CD4-positive, alpha-beta T cell treated with Interleukin-4 for 1 hour (primary cell): Measurements from ENCODE around the gene TMEM168.
A peak's percentile ranks its signal among the peaks of the same experiment; 100 is the strongest.
"Not testable (repeated sequence)": the region's sequence is repeated elsewhere in the genome, so short reads cannot be mapped to it uniquely, and the experiment has no call there.

Source experiments
- DNase-seq, 2 donors: peaks; one replicate each; pipeline ENCODE4 v3.0.0-alpha.2; 2020 to 2022

Gene TMEM168

DNA sequence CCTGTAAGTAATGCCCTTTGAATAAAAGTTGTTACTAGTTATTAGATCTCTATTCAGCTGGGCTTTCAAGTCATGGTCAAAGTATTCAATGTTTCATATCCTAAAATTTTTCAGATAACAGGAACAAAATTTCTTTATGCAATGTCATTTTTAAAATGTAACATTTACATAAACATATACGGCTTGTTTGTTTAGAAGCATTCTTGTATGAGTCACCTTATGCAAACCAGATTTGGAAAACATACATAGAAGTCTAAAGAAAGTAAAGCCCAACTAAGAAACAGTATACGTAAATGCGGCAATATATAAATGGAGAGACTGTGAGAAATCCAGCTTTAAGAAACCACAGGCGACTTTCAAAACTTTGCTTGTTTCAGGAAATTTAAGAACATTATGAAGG, 10.5 kb downstream of the TMEM168 start:
- no peak for DNase-seq

DNA sequence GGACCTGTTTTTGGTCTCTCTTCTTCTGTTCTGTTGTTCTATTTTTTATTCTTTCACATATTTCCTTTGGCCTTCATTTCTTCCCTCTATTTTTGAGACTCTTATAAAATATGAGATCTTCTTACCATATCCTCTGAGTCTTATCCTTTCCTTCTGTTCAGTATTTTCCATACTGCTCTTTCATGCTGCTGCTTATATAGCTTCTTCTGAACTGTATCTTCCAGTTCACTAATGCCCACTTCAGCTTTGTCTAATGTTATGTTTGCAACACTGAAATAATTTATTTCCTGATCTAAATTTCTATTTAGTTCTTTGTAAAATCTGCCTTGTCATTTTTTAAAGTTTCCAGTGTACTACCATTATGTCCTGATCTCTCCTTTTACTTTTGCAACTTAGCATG, 12.8 kb downstream of the TMEM168 start:
- DNase-seq, result no peak

DNA sequence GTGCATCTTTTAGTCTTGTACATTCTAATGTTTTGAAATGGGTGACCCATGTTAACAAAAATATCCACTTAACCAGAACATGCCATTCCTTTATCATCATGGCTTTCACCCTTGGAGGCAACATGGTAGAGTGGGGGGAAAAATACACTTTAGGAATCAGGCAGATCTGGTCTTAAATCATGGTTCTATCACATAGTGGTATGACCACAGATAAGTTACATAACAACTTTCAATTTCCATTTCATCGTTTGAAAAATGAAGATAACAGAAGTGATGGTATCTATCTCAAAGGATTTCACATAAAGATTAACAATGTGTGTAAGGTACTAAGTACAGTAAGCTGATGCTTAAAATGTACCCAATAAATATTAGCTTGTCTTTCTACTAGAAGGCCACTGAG, 19.0 kb downstream of the TMEM168 start:
- no peak for DNase-seq

DNA sequence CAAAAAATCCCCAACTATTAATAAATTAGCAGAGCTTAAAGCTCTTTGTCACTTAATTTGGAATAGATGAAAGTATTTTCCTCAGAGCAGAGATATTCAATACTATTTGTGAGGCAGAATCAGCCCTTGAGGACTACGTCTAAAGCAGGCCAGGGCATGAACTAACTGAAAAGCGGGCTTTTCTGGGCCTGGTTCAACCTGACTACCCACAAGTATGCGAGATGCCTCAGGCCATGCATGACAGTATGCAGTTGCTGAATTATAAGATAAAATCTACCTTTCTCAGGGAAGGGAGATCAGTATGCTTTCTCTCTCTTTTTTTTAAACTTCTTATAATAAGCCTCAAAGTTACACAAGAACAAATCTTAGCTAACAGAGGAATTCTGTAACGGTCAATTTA, 20.1 kb downstream of the TMEM168 start:
- no peak for DNase-seq

DNA sequence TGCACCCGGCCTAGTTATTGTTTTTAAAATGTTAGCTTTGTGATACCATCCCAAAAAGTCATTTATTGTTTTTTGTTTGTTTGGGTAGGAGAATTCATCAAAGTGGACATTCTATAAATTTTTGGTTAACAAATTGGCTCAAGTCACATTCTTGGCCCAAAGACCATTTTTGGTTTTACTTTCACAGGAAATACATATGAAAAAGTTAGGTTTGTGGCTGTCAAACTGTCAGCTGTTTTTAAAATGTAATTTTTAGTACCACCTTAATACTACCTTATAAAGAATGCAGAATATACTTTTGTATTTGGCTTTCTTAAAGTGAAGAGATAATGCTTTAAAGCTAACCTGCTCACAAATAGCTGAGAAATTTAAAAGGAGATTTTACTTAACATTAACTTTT, 25.1 kb downstream of the TMEM168 start:
- peak in 1 of 2 donors; percentile 12 for DNase-seq

DNA sequence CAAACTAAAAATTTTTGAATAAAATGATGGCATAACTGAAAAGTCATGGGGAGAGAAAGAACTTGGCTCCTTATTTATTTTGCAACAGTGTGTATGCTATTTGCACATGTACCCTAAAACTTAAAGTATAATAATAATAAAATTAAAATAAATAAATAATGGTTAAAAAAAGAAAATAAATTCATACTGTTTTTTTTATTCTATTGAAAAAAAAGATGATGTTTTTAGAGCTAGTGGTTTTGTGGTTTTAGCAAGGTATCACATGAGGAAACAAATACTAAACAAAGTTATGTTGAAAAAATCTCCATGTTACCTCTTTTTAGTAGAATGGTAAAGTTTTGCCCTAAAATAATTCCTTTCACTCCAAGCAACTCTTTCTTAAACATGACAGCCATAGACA, 26.2 kb downstream of the TMEM168 start:
- peak in 1 of 2 donors; percentile 7 for DNase-seq

DNA sequence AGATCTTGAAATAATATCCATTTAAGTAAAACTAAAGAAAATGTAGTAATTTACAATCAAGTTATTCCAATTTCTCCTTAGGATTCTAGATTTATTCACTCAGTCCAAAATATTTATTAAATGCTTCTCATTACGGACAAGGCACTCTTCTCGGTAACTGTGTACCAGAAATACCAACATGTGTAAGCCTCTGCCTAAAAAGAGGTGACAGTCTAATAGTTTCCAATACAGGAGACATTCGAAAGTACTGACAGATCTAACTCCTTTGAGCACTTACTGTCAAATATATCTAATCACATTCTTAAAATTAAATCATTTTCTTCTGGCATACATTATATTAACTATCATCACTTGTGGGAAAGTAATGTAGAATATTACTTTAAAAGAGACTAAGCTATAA, 26.9 kb downstream of the TMEM168 start:
- no peak for DNase-seq

DNA sequence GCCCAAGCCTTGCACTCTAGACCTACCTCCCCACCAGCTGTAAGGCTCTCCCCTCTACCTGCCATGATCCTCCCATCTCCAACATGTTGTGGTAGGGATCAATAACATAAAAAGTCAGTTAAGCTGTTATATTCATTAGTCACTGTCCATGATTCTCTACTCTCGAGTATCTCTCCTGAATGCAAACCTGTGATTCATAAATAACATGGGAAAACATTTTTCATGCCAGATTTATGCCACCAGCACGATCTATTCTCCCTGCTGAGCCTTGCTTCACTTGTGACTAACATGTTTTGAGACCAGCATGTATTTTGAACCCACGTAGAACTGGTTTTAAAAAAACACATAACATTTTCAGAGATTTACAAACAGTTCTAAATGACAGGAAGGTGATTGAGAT, 30.3 kb downstream of the TMEM168 start:
- no peak for DNase-seq

DNA sequence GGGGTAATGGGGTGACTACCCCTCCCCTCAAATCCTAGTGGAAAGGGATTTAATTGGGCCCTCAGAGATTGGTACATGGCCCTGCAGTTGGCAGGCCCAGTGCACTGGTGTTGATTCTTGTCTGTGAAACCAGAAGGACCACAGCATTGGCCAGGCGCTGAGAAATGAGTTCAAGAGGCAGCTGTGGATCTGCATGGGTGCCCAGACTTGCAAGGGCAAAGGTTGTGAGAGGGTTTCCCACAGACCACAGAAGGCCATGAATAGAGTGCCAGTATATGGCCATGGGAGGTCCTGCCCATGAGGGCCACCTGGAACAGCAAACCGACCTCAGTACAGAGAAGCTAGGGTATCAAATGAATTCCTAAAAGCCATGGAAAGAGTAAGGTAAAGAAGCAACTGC, 32.9 kb downstream of the TMEM168 start:
- DNase-seq, result no peak

DNA sequence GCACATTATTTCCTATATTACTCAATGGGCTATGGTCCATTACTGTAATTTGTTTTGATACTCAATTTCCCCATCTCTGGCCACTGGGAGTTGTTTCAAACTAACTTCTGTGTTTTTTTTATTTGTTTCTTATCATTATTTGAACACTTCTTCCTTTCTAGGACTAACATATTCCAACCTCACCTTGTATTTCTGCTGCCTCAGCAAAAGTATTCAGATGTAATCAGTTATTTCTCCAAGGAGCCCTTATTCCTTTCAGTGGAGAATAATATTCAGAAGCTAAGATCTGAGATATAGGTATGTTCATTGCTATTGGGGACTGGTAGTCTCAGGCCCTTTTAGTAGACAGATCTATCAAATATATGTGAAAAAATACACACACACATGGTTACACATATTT, 36.9 kb downstream of the TMEM168 start:
- no peak for DNase-seq

DNA sequence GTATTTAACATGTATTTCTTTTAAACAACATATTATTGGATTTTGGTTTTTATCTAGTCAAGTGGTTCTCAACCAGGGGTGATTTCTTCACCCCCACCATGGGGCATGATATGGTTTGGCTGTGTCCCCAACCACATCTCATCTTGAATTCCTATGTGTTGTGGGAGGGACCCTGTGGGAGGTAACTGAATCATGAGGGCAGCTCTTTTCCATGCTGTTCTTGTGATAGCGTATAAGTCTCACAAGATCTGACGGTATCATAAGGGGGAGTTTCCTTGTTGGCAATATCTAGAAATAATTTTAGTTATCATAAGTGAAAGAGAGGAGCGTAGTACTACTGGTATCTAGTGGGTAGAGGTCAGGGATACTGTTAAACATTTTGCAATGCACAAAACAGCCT, 37.6 kb downstream of the TMEM168 start:
- DNase-seq, result no peak

DNA sequence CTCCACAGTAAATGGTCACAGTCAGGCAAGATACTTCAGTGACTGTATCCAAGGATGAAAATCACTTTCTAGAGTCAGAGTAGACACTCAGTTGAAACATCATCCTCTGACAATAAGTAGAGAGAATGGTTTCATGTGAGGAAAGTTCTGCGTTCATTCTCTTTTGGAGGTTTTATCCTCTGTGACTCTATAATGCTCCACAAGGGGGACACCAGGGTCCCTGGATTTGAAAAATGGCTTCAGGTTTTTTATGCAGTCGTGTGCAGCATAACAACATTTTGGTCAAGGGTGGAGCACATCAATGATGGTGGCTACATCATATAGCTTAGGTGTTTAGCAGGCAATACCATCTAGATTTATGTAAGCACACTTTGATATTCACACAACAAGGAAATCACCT, 40.4 kb downstream of the TMEM168 start:
- DNase-seq, result no peak

DNA sequence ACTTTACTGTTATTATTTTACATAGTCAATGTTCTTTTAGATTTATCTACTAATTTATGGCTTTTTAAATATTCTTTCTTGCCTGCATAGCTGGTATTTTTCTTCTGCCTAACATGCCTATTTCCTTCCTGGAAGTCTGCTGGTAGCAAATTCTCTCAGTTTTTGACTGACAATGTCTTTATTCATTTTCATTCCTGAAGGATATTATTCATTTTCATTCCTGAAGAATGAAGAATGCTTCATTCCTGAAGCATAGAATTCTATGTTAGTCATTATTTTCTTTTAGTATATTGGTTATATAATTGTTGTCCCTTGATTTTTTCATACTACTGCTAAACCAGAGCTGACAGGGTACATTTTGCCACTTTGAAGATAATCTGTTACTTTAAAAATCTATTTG, 41.8 kb downstream of the TMEM168 start:
- no peak for DNase-seq

DNA sequence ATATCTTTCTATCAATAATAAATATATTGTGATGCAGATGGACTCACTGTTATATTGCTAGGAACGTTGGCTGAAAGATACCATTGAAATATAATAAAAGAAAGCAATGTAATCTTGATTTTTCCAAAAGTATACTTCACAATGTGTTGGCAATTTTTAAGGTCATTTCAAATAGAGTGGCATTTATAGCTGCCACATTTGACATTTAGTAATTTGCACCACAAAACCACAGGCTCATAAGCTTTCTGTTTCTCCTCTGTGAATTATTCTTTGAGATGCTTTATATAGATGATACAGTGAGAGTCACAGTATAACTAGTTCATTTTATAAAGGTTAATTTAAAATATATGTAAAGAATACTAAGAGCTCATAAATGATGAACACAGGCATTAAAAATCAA, 44.6 kb downstream of the TMEM168 start:
- DNase-seq, result no peak

DNA sequence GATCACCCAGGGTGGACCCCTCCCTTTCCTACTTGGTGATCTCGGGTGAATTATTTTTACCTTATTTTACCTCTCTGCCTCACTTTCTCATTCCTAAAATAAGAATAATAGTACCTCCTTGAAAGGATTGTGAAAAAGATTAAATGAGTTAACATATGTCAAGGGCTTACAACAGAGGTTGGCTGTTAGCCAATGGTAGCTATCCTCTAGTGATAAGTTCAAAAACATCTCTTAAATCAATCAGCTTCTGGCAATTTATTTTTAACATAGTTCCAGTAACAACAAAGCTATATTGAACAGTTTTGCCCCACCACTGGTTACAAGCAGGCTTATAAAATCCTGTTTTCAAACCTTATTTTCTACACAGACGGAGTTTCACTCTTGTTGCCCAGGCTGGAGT, 45.4 kb downstream of the TMEM168 start:
- no peak for DNase-seq

DNA sequence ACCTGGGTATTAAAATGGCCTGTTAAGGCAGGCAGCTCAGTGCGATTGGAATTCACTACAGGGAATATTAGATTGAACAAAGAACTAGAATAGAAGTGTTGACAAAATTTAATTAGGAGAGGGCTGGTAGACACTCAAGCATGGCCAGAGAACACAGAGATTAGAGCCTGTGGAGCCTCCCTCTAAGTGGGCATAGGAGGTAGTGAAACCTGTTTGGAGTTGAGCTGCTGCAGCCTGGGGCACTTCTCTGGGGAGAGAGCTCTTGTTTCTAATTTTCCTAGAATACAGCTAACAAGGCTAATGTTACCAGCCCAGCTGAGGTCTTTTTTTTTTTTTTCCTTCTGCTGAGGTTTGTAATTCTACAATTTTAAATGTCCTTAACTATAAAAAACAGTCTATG, 46.4 kb downstream of the TMEM168 start:
- DNase-seq, result no peak

DNA sequence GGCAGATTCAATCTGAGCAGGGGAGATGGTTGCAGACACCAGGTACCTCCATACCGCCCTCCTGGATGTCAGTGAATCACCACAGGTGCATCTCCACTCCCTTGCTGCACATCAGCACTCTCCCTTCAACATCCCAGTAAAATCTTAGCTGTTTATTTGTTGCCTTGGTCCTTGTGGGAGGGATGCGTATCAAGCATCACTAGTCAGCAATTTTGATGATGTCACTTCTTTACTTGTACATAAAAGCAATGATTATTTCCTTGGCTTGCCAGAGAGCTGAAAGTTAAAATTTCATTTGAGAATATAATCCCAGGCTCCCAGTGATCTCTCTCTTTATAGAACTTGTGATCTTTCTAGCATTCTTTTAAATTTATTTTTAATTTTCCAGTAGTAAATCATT, 49.5 kb downstream of the TMEM168 start:
- no peak for DNase-seq

DNA sequence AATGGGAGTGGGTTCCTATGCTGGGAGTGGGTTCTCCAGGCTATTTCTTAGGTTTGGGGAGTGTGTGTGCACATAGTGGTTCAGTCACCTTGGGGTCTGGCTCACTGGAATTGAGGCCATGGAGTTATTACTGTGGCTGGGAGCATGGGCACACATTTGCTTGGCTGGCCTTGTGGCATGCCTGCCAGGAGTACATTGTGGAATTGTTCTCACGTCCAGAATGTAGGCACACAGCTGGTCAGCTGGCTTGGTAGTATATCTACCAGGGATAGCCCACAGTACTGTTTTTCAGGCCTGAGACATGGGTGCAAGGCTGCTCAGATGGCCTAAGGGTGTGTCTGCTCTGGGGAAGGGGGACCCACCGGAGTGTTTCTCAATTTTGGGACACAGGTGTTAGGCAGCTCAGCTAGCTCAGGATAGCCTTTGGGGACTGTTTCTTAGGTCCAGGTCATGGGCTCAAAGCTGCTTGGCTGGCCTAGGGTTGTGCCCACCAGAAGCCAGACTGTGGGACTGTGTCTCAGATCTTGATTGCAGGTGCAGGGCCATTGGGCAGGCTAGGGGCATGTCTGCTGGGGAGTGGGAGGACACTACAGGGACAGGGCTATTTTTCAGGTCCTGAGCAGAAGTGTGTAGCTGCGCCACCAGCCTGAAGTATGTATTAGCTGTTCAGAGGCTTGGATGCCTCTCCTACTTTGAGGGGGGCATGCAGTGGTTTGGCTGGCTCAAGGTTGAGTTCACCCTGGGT, 50.6 kb downstream of the TMEM168 start:
- no peak for DNase-seq

DNA sequence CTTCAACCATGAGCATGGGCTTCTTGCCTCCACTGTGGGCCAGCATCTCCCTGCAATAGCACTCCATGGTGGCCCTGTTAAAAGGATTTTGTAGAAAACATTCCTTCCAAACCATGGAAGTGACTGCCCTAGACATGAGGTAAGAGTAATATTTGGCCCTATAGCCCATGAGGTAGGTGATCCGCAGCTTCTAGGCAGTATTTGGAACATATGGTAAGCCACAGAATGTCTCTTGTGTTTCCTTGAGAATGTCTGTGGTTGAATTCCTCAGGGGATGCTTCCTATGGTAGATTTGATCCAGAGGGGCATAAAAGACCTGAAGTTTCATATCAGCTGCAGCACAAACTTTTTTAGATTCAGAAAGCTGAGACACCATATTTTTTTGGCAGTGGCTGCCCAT, 54.9 kb downstream of the TMEM168 start:
- no peak for DNase-seq

DNA sequence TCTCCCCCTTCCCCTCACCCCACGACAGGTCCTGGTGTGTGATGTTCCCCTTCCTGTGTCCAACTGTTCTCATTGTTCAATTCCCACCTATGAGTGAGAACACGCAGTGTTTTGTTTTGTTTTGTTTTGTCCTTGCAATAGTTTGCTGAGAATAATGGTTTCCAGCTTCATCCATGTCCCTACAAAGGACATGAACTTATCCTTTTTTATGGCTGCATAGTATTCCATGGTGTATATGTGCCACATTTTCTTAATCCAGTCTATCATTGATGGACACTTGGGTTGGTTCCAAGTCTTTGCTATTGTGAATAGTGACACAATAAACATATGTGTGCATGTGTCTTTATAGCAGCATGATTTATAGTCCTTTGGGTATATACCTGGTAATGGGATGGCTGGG, 58.9 kb downstream of the TMEM168 start:
- DNase-seq, result not testable (repeated sequence)

DNA sequence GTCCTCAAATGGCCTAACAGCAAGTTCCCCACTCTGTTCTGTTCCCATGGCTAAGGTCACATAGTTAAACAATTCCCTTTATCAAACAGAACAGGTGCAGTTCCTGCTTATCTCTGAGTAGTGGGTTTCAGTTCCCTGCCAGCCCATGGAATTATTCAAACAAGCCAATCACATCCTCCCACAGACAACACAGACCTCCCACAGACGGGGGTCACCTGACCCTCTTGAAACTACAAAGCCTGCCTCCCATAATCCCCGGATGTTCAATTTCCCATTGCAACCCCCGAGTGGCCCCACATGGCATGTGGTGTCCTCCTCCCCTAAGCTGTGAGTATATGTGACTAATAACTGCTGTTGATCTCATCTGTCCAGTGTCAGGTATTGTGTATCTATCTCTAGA, 64.1 kb downstream of the TMEM168 start:
- DNase-seq, result no peak

DNA sequence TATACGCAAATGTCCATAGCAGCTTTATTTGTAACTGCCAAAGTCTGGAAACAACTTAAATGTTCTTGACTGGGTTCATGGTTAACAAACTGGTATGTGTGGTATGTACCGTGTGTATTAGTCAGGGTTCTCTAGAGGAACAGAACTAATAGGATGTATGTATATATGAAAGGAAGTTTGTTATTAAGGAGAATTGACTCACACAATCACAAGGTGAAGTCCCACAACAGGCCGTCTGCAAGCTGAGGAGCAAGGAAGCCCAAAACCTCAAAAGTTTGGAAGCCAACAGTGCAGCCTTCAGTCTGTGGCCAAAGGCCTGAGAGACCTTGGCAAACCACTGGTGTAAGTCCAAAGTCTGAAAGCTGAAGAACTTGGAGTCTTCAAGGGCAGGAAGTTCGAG, 66.8 kb downstream of the TMEM168 start:
- DNase-seq, result no peak

DNA sequence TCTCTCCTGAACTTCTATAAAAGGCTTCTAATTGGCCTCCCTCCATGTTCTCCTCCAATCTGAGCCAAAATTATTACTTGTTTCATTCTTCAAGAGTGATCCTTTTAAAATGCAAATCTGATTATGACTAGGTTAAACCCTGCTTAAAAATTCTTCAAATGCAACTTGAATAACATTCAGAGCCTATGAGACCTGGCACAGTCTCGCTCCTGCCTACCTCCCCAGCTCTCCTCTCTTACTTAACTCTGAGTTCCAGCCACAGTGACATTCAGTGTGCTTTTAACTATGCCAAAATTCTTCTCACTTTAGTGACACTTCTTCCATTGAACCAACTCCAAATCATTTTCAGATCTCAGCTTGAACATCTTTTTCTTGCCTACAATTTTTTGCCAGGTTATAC, 68.8 kb downstream of the TMEM168 start:
- DNase-seq, result no peak

DNA sequence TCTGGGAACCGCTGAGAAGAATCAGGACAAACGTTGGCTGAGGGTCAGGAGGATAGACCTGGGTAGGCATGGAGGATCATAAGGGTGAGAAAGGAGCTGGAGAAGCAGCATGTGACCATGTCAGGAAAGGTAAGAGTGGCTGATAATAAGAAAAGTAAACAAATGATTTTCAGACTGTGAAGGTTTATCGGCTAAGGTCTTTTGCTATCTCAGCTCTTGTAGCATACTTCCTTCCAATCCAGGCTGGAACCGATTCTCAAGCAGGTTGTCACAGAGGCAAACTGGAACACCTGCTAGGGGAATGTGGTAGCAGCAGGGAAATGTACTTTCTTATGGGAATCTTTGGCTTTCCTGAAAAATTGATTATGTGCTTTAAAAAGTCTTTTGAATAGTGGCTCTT, 74.7 kb downstream of the TMEM168 start:
- no peak for DNase-seq

DNA sequence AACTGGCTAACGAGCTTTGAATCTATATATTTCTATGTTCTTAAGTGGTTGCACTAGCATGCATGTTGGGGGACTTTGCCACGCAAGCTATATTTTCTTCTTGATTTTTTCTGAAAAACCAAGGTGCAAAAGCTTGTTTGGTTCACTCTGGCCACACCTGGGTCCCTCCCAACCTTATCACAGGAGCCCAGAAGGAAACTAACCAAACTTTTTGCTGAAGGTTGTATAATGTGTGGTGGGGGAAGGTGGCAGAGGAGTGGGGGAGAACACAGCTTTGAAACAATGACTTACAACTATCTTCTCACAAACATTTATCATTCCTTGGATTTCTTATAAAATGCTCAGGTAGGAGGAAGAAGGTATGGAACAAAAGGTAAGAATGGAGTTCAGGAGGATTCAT, 75.3 kb downstream of the TMEM168 start:
- no peak for DNase-seq
